Prostate gland (tissue), 2 donors: ENCODE measurements around the gene PUS1. TPM values are rescaled to one million over a fixed set of nuclear protein-coding genes. Genes with fewer than 3 reads are reported as not detected.
"Not testable (repeated sequence)": the region's sequence is repeated elsewhere in the genome, so short reads cannot be mapped to it uniquely, and the experiment has no call there.

Experiments
- DNase-seq: peaks from one replicate; pipeline ENCODE4 v3.0.0-alpha.2; 2019; ENCODE audit warnings: low spot score
- H3K27ac ChIP-seq, 2 donors: fragments of 200-600 bp; sonication (generic); 2 replicates each; pipeline ENCODE4 v1.5.1; 2017 to 2019
- H3K27me3 ChIP-seq: fragments of 200-600 bp; sonication (generic); replicated peaks from 2 replicates; pipeline ENCODE4 v1.5.1; 2019; ENCODE audit not compliant: insufficient read depth
- H3K36me3 ChIP-seq, 2 donors: fragments of 200-600 bp; sonication (generic); 1 replicate in 1 of 2; 2 replicates in 1 of 2; pipeline versions ENCODE4 v1.5.1 to v1.8.1; 2017 to 2019
- H3K4me1 ChIP-seq: fragments of 200-600 bp; sonication (generic); replicated peaks from 2 replicates; pipeline ENCODE4 v1.5.1; 2019
- H3K4me3 ChIP-seq, 2 donors: fragments of 200-600 bp; sonication (generic); 2 replicates each; pipeline ENCODE4 v1.5.1; 2017 to 2019
- H3K9me3 ChIP-seq: fragments of 200-600 bp; sonication (generic); 2 replicates; pipeline ENCODE4 v1.5.1; 2017
- POLR2A ChIP-seq: fragments of 450-650 bp; IDR thresholded peaks from one replicate; pipeline ENCODE4 v1.6.1; 2016; ENCODE audit warnings: antibody characterized with exemption, mild to moderate bottlenecking
- POLR2AphosphoS5 ChIP-seq: sonication (generic); formaldehyde crosslinking; IDR thresholded peaks from one replicate; pipeline ENCODE4 v1.6.1; 2017; ENCODE audit warnings: antibody characterized with exemption
- WGBS: methylation state at CpG from one replicate; pipeline ENCODE4 v1.1.5; 2018; 5-methylcytosine and 5-hydroxymethylcytosine counted together
- intact Hi-C: fragments of 100-400 bp; cut with DNase I; formaldehyde crosslinking; loops from one replicate; pipeline ENCODE4 v1.14.2; 2022
- total RNA-seq, 2 donors: library from RNA; depleted of rRNA; stranded (reverse); fragments of >200 nt; gene quantifications; one replicate each; pipeline ENCODE4 v1.1.0, GENCODE V29; 2016
- TF ChIP-seq, protein P1 (sequence below), 4 experiments: fragments of 200-600 bp in 2 of 4; fragments of 450-650 bp in 2 of 4; sonication (generic) in 2 of 4; IDR thresholded peaks; 1 replicate in 3 of 4; 2 replicates in 1 of 4; pipeline ENCODE4 v1.5.1; 2016 to 2019; ENCODE audit warnings: antibody characterized with exemption in 4 of 4, mild to moderate bottlenecking in 2 of 4, moderate library complexity in 2 of 4

Gene PUS1
- total RNA-seq, 2 donors from 2014 or later, result 17.4 to 17.8 TPM

DNA sequence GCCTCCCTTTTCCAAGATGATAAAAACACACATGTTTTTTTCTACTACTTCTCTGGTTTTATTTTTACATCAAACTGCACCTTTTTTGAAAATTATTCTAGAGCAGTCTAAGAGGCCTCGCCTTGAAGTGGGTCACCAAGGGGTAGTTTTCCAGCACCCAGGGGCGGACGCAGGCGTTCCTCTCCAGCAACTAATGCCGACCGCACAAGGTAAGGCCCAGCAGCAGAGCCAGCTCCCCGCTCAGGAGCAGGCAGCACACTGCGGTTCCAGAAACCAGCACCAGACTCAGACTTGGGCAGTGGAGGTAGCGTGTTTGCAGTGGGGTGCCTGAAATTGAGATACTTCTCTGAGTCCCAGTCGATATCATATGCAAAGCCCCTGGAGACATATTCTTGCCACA lies 52.3 kb downstream of the PUS1 start:
- no peak overlapping the region for H3K27ac ChIP-seq
- TF ChIP-seq POLR2AphosphoS5 (no peak), POLR2A (no peak)
- TF ChIP-seq, protein P1, sequence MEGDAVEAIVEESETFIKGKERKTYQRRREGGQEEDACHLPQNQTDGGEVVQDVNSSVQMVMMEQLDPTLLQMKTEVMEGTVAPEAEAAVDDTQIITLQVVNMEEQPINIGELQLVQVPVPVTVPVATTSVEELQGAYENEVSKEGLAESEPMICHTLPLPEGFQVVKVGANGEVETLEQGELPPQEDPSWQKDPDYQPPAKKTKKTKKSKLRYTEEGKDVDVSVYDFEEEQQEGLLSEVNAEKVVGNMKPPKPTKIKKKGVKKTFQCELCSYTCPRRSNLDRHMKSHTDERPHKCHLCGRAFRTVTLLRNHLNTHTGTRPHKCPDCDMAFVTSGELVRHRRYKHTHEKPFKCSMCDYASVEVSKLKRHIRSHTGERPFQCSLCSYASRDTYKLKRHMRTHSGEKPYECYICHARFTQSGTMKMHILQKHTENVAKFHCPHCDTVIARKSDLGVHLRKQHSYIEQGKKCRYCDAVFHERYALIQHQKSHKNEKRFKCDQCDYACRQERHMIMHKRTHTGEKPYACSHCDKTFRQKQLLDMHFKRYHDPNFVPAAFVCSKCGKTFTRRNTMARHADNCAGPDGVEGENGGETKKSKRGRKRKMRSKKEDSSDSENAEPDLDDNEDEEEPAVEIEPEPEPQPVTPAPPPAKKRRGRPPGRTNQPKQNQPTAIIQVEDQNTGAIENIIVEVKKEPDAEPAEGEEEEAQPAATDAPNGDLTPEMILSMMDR (IDR thresholded peaks at IDR 0.05), result no peak
- H3K4me3 ChIP-seq, result no peak overlapping the region
- H3K36me3 ChIP-seq, result peaks cover 0 to 15% of the 10 kb centered on the region in 2 donors
- 96% methylated on average over 10 of the region's 10 CpGs for WGBS
- no peaks in the 10 kb centered on the region for H3K27me3 ChIP-seq
- H3K9me3 ChIP-seq, result no peaks in the 10 kb centered on the region
- no peaks in the 10 kb centered on the region for H3K4me1 ChIP-seq
- intact Hi-C loops, result no loop called here
- no peak for DNase-seq

DNA sequence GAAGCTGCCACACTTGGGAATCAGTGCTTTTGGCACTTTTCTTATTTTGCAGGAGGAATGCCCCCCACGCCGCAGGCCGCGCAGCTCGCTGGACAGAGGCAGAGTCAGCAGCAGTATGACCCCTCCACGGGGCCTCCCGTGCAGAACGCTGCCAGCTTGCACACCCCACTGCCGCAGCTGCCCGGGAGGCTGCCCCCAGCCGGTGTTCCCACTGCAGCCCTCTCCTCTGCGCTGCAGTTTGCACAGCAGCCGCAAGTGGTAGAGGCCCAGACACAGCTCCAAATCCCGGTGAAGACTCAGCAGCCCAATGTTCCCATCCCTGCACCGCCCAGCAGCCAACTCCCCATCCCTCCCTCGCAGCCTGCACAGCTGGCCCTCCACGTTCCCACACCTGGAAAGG lies 53.0 kb downstream of the PUS1 start:
- no peaks in the 10 kb centered on the region for H3K9me3 ChIP-seq
- DNase-seq, result no peak
- no peaks in the 10 kb centered on the region for H3K27me3 ChIP-seq
- no peaks in the 10 kb centered on the region for H3K4me1 ChIP-seq
- H3K4me3 ChIP-seq, result no peak overlapping the region
- peaks cover 0 to 15% of the 10 kb centered on the region in 2 donors for H3K36me3 ChIP-seq
- H3K27ac ChIP-seq, result no peak overlapping the region
- 92% methylated on average over 17 of the region's 17 CpGs for WGBS
- TF ChIP-seq, protein P1 (IDR thresholded peaks at IDR 0.05), result no peak
- no peak for TF ChIP-seq POLR2AphosphoS5
- TF ChIP-seq POLR2A, result no peak
- intact Hi-C loops, result no loop called here

DNA sequence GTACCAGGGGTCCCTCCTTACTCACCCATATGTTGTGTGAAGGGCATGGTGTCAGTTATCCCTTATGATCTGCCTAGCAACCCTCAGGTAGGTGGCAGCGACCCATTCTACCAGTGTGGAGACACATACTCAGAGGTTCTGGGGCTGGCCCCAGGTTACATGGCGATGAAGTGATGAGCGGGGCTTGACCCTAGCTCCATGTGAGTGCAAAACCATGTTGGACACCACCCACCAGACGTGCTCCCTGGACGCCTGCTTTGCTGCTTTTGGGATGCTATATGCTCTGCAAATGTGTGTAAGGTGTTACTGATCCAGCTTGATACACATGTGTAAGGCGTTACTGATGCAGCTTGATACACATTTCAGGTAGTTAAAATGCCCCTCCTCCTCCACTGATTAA lies 54.0 kb downstream of the PUS1 start:
- no peaks in the 10 kb centered on the region for H3K27me3 ChIP-seq
- intact Hi-C loops, result no loop called here
- H3K27ac ChIP-seq, result no peak overlapping the region
- TF ChIP-seq, protein P1 (IDR thresholded peaks at IDR 0.05), result no peak
- TF ChIP-seq POLR2AphosphoS5 (no peak), POLR2A (no peak)
- no peak for DNase-seq
- WGBS, result 96% methylated on average over 6 of the region's 6 CpGs
- no peaks in the 10 kb centered on the region for H3K9me3 ChIP-seq
- no peak overlapping the region for H3K4me3 ChIP-seq
- no peaks in the 10 kb centered on the region for H3K4me1 ChIP-seq
- H3K36me3 ChIP-seq, result peaks cover 0 to 15% of the 10 kb centered on the region in 2 donors

DNA sequence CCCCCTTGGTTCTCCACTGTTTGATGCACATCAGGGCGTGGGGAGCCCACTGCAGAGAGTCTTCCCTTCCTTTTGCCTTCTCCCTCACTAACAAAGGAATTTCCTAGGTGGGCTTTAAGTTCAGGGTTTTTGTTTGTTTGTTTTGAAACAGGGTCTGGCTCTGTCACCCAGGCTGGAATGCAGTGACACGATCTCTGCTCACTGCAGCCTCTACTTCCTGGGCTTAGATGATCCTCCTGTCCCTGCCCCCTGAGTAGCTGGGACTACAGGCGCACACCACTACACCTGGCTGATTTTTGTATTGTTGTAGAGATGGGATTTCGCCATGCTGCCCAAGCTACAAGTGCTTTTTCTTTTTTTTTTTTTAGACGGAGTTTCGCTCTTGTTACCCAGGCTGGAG lies 54.5 kb downstream of the PUS1 start:
- H3K4me1 ChIP-seq, result no peaks in the 10 kb centered on the region
- no peak overlapping the region for H3K27ac ChIP-seq
- no peak overlapping the region for H3K4me3 ChIP-seq
- intact Hi-C loops, result no loop called here
- WGBS, result 81% methylated on average over 6 of the region's 6 CpGs
- no peak for DNase-seq
- no peaks in the 10 kb centered on the region for H3K27me3 ChIP-seq
- H3K36me3 ChIP-seq, result peaks cover 0 to 15% of the 10 kb centered on the region in 2 donors
- H3K9me3 ChIP-seq, result no peaks in the 10 kb centered on the region
- TF ChIP-seq, protein P1 (IDR thresholded peaks at IDR 0.05), result no peak
- TF ChIP-seq POLR2A, result no peak
- no peak for TF ChIP-seq POLR2AphosphoS5

DNA sequence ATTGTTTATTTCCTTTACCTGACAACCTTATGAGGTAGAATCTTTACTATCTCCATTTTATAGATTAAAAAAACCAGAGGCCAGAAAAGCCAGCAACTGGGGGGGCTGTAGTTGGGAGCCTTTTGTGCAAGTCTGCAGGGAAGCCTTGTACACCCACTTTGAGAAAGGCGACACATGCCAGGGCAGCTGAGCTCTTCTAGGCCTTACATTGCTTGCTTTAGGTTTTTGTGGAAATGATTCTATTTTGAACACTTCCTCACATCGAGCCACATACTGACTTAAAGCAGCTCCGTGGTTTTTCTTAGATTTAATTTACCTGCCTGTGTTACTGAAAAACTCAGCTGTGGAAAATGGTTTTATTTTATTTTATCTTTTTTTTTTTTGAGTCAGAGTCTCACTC lies 55.3 kb downstream of the PUS1 start:
- Histone ChIP-seq H3K36me3 (peaks cover 0 to 15% of the 10 kb centered on the region in 2 donors), H3K4me3 (no peak overlapping the region), H3K9me3 (no peaks in the 10 kb centered on the region), H3K4me1 (no peaks in the 10 kb centered on the region), H3K27me3 (no peaks in the 10 kb centered on the region), H3K27ac (no peak overlapping the region)
- no peak for TF ChIP-seq POLR2AphosphoS5
- no peak for TF ChIP-seq POLR2A
- TF ChIP-seq, protein P1 (IDR thresholded peaks at IDR 0.05), result no peak
- 88% methylated on average over 3 of the region's 3 CpGs for WGBS
- intact Hi-C loops, result no loop called here
- no peak for DNase-seq

DNA sequence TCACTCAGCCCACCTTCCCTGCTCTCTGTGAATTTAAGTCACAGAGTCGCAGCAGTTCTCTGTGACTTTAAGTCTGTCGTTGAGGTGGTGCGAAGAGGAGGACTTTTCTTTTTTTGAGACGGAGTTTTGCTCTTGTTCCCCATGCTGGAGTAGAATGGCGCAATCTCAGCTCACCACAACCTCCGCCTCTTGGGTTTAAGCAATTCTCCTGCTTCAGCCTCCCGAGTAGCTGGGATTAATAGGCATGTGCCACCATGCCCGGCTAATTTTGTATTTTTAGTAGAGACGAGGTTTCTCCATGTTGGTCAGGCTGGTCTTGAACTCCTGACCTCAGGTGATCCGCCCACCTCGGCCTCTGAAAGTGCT lies 56.4 kb downstream of the PUS1 start:
- WGBS, result 92% methylated on average over 11 of the region's 11 CpGs
- DNase-seq, H3K9me3 ChIP-seq, H3K4me3 ChIP-seq, H3K4me1 ChIP-seq, H3K27me3 ChIP-seq, H3K27ac ChIP-seq, intact Hi-C loops: not testable (repeated sequence)
- H3K36me3 ChIP-seq, result peaks cover 0 to 15% of the 10 kb centered on the region in 2 donors
